OCI-LY3 (cell line): Measurements from ENCODE around the gene FBXO46.

Source experiments
- H2AFZ ChIP-seq: fragments of 200-600, 300-600 bp; shearing (Covaris generic); 2 replicates; pipeline ENCODE4 v1.6.0; 2014; ENCODE audit warnings: antibody characterized with exemption, low read depth, low read length
- H3K27ac ChIP-seq: fragments of 200-600, 300-600 bp; sonication (generic); 2 replicates; pipeline ENCODE4 v1.5.1; 2014; ENCODE audit warnings: mild to moderate bottlenecking, low read length, moderate library complexity, mixed read lengths
- H3K27me3 ChIP-seq: fragments of 200-600, 300-600 bp; sonication (generic); 2 replicates; pipeline ENCODE4 v1.6.1; 2014; ENCODE audit warnings: low read depth, low read length, mixed read lengths
- H3K36me3 ChIP-seq: fragments of 200-600, 300-600 bp; sonication (generic); replicated peaks from 2 replicates; pipeline ENCODE3; 2014; ENCODE audit warnings: low read depth, low read length, mixed read lengths
- H3K4me1 ChIP-seq: fragments of 300-600, 200-600 bp; sonication (generic); 2 replicates; pipeline ENCODE4 v1.6.1; 2014; ENCODE audit warnings: low read length, mixed read lengths
- H3K4me2 ChIP-seq: fragments of 200-600, 300-600 bp; sonication (generic); 2 replicates; pipeline ENCODE4 v1.6.1; 2014; ENCODE audit warnings: low read length, mixed read lengths
- H3K4me3 ChIP-seq: fragments of 300-600, 200-600 bp; sonication (generic); 2 replicates; pipeline ENCODE4 v1.5.1; 2014; ENCODE audit warnings: antibody characterized with exemption, mild to moderate bottlenecking, low read length, moderate library complexity
- H3K79me2 ChIP-seq: fragments of 300-600, 200-600 bp; shearing (Covaris generic); 2 replicates; pipeline ENCODE4 v1.6.1; 2014; ENCODE audit warnings: mild to moderate bottlenecking, low read length, mixed read lengths
- H3K9ac ChIP-seq: fragments of 300-600, 200-600 bp; shearing (Covaris generic); 2 replicates; pipeline ENCODE4 v1.6.0; 2014; ENCODE audit warnings: mild to moderate bottlenecking, low read length, moderate library complexity
- H3K9me3 ChIP-seq: fragments of 200-600, 300-600 bp; shearing (Covaris generic); 2 replicates; pipeline ENCODE4 v1.6.1; 2014; ENCODE audit warnings: low read length, mixed read lengths; ENCODE audit not compliant: insufficient read depth
- H4K20me1 ChIP-seq: fragments of 200-600, 300-600 bp; sonication (generic); 2 replicates; pipeline ENCODE4 v1.6.1; 2016; ENCODE audit warnings: low read length, mixed read lengths; ENCODE audit not compliant: insufficient read depth
- EZH2phosphoT487 ChIP-seq: fragments of 200-600 bp; shearing (Covaris generic); IDR thresholded peaks from 2 replicates; pipeline ENCODE4 v1.6.1; 2018; ENCODE audit warnings: antibody characterized with exemption, mixed run types, low read depth
- TF ChIP-seq, protein P1 (sequence below): fragments of 200-600, 300-600 bp; sonication (generic); IDR thresholded peaks from 2 replicates; pipeline ENCODE4 v1.5.1; 2014; ENCODE audit warnings: antibody characterized with exemption, low read length, low read depth

The FBXO46 gene

DNA sequence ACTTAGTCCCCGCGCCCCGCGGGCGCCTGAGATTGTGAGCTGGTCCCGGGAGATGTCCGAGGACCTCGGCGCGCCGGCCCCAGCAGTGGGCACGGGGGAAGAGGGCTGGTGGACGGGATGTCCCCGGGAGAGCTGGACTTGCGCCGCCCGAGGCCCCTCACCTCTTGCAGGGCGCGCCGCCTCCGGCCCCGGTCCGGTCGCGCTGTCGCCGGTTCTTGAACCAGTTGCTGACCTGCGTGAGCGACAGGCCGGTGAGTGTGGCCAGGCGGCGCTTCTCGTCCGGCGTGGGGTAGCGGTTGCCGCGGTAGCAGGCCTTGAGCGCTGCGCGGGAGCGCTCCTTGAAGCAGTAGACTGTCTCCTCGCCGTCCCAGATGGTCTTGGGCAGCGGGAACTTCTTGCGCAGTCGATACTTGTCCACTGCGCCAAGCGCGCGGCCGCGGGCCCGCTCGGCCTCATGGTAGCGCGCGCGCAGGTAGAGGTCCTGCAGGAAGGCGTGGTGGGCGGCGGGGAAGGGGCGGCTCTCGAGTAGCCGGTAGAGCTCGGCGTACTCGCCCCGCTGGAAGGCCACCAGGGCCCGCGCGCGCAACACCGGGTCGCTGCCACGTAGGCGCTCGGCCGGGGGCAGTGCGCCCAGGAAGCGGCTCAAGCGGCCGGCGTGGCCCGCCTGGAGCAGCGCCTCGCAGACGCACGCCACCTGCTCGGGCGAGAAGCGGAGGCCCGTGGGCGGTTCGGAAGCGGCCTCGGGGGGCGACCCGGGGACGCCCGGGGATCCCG, 37.4 kb upstream of the FBXO46 start:
- Histone ChIP-seq H4K20me1 (no peaks in the 10 kb centered on the region), H3K79me2 (no peaks in the 10 kb centered on the region), H3K36me3 (no peaks in the 10 kb centered on the region), H3K27me3 (no peaks in the 10 kb centered on the region), H3K9me3 (no peaks in the 10 kb centered on the region), H3K27ac (no peak overlapping the region), H3K4me2 (peak overlapping the region; percentile 89), H2AFZ (no peak overlapping the region), H3K9ac (peak overlapping the region; percentile 93), H3K4me1 (peaks cover 4% of the 10 kb centered on the region; the same call in 1 of the 2 replicates), H3K4me3 (peak overlapping the region; percentile 82)
- TF ChIP-seq, protein P1, sequence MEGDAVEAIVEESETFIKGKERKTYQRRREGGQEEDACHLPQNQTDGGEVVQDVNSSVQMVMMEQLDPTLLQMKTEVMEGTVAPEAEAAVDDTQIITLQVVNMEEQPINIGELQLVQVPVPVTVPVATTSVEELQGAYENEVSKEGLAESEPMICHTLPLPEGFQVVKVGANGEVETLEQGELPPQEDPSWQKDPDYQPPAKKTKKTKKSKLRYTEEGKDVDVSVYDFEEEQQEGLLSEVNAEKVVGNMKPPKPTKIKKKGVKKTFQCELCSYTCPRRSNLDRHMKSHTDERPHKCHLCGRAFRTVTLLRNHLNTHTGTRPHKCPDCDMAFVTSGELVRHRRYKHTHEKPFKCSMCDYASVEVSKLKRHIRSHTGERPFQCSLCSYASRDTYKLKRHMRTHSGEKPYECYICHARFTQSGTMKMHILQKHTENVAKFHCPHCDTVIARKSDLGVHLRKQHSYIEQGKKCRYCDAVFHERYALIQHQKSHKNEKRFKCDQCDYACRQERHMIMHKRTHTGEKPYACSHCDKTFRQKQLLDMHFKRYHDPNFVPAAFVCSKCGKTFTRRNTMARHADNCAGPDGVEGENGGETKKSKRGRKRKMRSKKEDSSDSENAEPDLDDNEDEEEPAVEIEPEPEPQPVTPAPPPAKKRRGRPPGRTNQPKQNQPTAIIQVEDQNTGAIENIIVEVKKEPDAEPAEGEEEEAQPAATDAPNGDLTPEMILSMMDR: no peak
- no peak for TF ChIP-seq EZH2phosphoT487

DNA sequence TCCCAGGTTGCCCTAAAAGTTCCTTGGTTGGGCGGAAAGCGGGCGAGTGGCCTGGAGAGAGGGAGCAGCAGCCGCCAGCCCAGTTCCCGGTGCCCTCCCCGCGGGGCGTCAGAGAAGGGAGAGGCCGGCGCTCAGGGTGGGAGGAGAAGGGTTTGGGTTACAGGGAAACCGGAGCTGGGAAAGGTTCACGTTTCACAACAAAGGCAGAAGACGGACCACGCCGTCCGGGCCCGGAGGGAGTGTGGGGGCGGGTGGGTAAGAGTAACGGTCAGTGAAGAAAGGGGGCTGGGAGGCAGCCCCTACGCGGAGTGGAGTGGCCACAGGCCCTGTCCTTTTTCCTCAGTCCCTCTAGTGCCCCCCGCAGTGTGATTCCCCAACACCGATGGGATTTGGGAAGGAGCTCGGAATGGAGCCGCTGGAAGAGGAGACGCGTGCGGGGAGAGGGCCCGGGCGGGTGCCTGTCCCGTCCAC, 36.7 kb upstream of the FBXO46 start:
- Histone ChIP-seq H3K9ac (no peak overlapping the region), H2AFZ (no peak overlapping the region), H3K9me3 (no peaks in the 10 kb centered on the region), H3K79me2 (no peaks in the 10 kb centered on the region), H3K4me1 (peaks cover 4% of the 10 kb centered on the region; the same call in 1 of the 2 replicates), H4K20me1 (no peaks in the 10 kb centered on the region), H3K4me3 (no peak overlapping the region), H3K27ac (no peak overlapping the region), H3K36me3 (no peaks in the 10 kb centered on the region), H3K4me2 (no peak overlapping the region), H3K27me3 (no peaks in the 10 kb centered on the region)
- TF ChIP-seq, protein P1: no peak
- TF ChIP-seq EZH2phosphoT487: no peak

DNA sequence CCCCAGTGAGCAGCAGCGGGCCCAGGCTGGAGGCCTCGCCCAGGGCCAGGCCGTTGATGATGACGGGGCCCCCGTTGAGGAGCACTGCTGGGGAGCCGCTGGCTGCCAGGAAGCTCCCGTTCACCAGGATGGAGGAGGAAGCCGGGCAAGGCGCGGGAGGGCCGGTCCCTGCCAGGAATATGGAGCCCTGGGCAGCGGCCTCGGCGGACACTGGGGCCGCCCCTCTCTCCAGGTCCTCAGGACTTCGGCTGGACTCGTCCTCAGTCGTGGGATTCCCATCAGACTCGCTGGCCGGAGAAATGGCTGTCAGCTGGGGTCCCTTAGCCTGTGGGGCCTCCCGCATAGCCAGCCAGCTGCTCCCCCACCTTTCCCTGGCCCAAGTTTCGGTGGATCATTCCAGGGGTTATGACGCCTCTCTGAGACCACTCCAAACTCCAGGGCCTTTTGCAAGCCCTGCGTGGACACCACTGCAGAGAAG, 36.2 kb upstream of the FBXO46 start:
- no peaks in the 10 kb centered on the region for H4K20me1 ChIP-seq
- H3K9ac ChIP-seq: no peak overlapping the region
- no peak for TF ChIP-seq EZH2phosphoT487
- TF ChIP-seq, protein P1: no peak
- no peaks in the 10 kb centered on the region for H3K36me3 ChIP-seq
- no peaks in the 10 kb centered on the region for H3K27me3 ChIP-seq
- H2AFZ ChIP-seq: no peak overlapping the region
- no peak overlapping the region for H3K4me3 ChIP-seq
- H3K4me2 ChIP-seq: no peak overlapping the region
- H3K27ac ChIP-seq: no peak overlapping the region
- H3K79me2 ChIP-seq: no peaks in the 10 kb centered on the region
- H3K9me3 ChIP-seq: no peaks in the 10 kb centered on the region
- peaks cover 4% of the 10 kb centered on the region; the same call in 1 of the 2 replicates for H3K4me1 ChIP-seq

DNA sequence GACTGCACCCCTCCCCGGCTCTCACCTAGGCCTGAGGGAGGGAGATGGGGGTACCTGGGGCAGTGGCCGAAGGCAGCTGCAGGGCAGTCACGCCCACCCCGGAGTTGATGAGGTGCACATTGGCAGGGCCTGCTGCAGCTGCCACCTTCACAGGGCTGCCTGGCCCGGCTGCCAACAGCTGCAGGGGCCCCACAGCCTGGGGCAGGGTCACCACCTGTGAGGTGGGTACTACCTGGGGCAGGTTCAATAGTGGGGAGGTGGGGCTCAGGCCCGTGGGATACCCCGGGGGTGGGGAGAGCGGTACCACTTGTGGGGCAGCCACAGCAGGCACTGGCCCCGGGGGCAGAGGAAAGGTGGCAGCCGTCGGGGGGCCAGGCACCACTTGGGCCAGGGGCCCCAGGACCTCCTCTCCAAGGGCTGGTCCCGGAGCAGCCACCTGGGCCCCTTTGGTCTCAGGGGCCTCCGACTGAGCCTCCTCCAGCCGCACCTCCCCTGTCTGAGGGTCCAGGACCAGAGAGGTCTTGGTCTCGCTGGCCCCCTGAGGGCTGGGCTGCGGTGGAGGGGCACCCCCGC, 35.7 kb upstream of the FBXO46 start:
- H3K79me2 ChIP-seq: no peaks in the 10 kb centered on the region
- no peaks in the 10 kb centered on the region for H3K36me3 ChIP-seq
- no peak overlapping the region for H2AFZ ChIP-seq
- no peak overlapping the region for H3K4me2 ChIP-seq
- no peaks in the 10 kb centered on the region for H4K20me1 ChIP-seq
- H3K9me3 ChIP-seq: no peaks in the 10 kb centered on the region
- no peaks in the 10 kb centered on the region for H3K27me3 ChIP-seq
- TF ChIP-seq, protein P1: no peak
- TF ChIP-seq EZH2phosphoT487: no peak
- peaks cover 4% of the 10 kb centered on the region; the same call in 1 of the 2 replicates for H3K4me1 ChIP-seq
- no peak overlapping the region for H3K9ac ChIP-seq
- H3K27ac ChIP-seq: no peak overlapping the region
- H3K4me3 ChIP-seq: no peak overlapping the region
